ENCODE results near the gene ANO10.

DNA sequence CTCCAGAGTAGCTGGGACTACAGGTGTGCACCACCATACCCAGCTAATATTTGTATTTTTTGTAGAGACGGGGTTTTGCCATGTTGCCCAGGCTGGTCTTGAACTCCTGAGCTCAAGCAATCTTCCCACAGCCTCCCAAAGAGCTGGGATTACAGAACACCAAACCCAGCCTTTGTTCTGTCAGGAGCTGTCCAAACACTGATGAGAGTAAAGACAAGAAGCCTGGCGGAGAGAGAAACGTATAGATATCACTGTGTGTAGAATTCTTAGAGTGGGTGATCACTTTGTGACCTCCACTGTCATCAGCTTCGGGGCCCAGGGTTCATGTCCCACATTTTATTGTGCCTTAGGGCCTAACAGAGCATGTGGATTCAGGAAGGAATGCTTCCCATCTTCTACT, 176.0 kb downstream of the ANO10 start:
- TF ChIP-seq POLR2A (IDR thresholded peaks at IDR 0.05), result no peak
- TF ChIP-seq, protein P1, sequence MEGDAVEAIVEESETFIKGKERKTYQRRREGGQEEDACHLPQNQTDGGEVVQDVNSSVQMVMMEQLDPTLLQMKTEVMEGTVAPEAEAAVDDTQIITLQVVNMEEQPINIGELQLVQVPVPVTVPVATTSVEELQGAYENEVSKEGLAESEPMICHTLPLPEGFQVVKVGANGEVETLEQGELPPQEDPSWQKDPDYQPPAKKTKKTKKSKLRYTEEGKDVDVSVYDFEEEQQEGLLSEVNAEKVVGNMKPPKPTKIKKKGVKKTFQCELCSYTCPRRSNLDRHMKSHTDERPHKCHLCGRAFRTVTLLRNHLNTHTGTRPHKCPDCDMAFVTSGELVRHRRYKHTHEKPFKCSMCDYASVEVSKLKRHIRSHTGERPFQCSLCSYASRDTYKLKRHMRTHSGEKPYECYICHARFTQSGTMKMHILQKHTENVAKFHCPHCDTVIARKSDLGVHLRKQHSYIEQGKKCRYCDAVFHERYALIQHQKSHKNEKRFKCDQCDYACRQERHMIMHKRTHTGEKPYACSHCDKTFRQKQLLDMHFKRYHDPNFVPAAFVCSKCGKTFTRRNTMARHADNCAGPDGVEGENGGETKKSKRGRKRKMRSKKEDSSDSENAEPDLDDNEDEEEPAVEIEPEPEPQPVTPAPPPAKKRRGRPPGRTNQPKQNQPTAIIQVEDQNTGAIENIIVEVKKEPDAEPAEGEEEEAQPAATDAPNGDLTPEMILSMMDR (IDR thresholded peaks at IDR 0.05), result no peak

All from thyroid gland (tissue), 4 donors.